ENCODE data around the gene PML.

PML gene

DNA sequence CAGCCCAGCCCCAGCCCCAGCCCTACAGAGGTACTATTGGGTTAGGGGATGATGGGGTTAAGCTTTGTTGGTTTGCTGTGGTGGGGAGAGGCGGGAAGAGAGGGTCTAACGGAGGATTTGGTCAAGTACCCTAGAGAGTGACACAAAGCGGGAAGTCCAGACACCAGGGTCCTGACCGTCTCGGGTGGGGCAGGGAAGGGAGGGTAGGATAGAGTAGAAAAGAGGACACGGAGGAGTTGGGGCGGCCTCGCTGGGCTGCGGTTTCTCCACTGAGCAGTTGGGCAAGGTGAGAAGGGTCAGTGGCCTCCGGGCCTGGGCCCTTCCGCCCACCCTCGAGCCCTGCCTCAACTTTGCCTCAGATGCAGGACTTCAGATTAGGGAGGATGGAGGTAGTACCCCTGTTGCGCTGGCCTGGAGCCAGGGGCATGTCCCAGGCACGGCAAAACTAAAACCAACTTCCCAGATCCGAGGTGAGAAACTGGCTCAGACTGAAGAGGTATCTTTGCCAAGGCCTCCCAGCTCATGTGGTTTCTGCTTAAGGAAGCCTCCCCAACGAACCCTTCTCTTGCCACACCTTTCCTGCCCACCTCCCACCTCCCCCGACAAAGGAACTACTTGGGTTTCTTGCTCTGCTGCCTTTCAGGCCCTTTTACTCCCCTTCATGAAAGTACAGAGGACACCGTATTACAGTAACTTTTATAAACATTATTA is 551 bp downstream of the PML start:
- TF ChIP-seq ZNF8 (CRISPR knock-in tag; IDR thresholded peaks at IDR 0.05): no peak
- TF ChIP-seq, protein P1, sequence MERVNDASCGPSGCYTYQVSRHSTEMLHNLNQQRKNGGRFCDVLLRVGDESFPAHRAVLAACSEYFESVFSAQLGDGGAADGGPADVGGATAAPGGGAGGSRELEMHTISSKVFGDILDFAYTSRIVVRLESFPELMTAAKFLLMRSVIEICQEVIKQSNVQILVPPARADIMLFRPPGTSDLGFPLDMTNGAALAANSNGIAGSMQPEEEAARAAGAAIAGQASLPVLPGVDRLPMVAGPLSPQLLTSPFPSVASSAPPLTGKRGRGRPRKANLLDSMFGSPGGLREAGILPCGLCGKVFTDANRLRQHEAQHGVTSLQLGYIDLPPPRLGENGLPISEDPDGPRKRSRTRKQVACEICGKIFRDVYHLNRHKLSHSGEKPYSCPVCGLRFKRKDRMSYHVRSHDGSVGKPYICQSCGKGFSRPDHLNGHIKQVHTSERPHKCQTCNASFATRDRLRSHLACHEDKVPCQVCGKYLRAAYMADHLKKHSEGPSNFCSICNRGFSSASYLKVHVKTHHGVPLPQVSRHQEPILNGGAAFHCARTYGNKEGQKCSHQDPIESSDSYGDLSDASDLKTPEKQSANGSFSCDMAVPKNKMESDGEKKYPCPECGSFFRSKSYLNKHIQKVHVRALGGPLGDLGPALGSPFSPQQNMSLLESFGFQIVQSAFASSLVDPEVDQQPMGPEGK (CRISPR knock-in tag; IDR thresholded peaks at IDR 0.05; ENCODE audit: borderline replicate concordance): no peak
- no peak for TF ChIP-seq ZC3H10 (CRISPR knock-in tag; IDR thresholded peaks at IDR 0.05)
- no peak for TF ChIP-seq ESRRG (CRISPR knock-in tag; IDR thresholded peaks at IDR 0.05)
- TF ChIP-seq GLIS3 (CRISPR knock-in tag; IDR thresholded peaks at IDR 0.05): no peak
- TF ChIP-seq BACH2 (CRISPR knock-in tag; IDR thresholded peaks at IDR 0.05; ENCODE audit: borderline replicate concordance): no peak
- TF ChIP-seq TCF4 (CRISPR knock-in tag; IDR thresholded peaks at IDR 0.05; ENCODE audit: borderline replicate concordance): no peak
- TF ChIP-seq ZNF565 (CRISPR knock-in tag; conservative IDR thresholded peaks at IDR 0.05; ENCODE audit: low read depth): no peak
- no peak for TF ChIP-seq PPARA (CRISPR knock-in tag; IDR thresholded peaks at IDR 0.05; ENCODE audit: borderline replicate concordance)
- TF ChIP-seq, protein P2, sequence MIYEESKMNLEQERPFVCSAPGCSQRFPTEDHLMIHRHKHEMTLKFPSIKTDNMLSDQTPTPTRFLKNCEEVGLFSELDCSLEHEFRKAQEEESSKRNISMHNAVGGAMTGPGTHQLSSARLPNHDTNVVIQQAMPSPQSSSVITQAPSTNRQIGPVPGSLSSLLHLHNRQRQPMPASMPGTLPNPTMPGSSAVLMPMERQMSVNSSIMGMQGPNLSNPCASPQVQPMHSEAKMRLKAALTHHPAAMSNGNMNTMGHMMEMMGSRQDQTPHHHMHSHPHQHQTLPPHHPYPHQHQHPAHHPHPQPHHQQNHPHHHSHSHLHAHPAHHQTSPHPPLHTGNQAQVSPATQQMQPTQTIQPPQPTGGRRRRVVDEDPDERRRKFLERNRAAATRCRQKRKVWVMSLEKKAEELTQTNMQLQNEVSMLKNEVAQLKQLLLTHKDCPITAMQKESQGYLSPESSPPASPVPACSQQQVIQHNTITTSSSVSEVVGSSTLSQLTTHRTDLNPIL (CRISPR knock-in tag; IDR thresholded peaks at IDR 0.05; ENCODE audit: low read depth): no peak
- no peak for TF ChIP-seq ARNTL (CRISPR knock-in tag; IDR thresholded peaks at IDR 0.05; ENCODE audit: borderline replicate concordance, low read depth)
- TF ChIP-seq ISL1 (CRISPR knock-in tag; IDR thresholded peaks at IDR 0.05): no peak
- TF ChIP-seq, protein P3, sequence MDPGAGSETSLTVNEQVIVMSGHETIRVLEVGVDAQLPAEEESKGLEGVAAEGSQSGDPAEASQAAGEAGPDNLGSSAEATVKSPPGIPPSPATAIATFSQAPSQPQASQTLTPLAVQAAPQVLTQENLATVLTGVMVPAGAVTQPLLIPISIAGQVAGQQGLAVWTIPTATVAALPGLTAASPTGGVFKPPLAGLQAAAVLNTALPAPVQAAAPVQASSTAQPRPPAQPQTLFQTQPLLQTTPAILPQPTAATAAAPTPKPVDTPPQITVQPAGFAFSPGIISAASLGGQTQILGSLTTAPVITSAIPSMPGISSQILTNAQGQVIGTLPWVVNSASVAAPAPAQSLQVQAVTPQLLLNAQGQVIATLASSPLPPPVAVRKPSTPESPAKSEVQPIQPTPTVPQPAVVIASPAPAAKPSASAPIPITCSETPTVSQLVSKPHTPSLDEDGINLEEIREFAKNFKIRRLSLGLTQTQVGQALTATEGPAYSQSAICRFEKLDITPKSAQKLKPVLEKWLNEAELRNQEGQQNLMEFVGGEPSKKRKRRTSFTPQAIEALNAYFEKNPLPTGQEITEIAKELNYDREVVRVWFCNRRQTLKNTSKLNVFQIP (CRISPR knock-in tag; IDR thresholded peaks at IDR 0.05; ENCODE audit: borderline replicate concordance, low read depth): no peak
- ATAC-seq: peak; percentile 5

DNA sequence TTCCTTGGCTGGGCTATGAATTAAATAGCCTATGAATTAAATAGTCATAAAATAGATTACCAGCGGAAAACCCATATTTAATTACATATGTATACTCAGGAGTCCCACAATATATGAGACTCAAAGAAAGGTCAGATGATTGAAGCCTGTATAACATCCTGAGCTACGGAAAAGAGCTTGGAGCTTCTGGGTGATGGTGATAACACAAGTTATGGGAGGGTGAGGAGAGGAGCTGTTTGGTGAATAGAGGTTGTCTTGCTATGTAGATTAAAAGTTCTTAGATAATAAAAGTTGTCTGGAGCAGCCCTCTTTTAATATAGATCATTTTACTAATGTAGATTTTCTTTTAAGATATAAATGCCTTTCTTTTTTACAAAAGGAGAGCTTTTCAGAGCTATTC is 1.8 kb downstream of the PML start:
- no peak for ATAC-seq
- TF ChIP-seq CSDC2 (CRISPR knock-in tag; IDR thresholded peaks at IDR 0.05) (no peak), OSR1 (CRISPR knock-in tag; IDR thresholded peaks at IDR 0.05) (no peak), BACH2 (CRISPR knock-in tag; IDR thresholded peaks at IDR 0.05; ENCODE audit: borderline replicate concordance) (no peak), ZNF565 (CRISPR knock-in tag; conservative IDR thresholded peaks at IDR 0.05; ENCODE audit: low read depth) (no peak)
- TF ChIP-seq, protein P4, sequence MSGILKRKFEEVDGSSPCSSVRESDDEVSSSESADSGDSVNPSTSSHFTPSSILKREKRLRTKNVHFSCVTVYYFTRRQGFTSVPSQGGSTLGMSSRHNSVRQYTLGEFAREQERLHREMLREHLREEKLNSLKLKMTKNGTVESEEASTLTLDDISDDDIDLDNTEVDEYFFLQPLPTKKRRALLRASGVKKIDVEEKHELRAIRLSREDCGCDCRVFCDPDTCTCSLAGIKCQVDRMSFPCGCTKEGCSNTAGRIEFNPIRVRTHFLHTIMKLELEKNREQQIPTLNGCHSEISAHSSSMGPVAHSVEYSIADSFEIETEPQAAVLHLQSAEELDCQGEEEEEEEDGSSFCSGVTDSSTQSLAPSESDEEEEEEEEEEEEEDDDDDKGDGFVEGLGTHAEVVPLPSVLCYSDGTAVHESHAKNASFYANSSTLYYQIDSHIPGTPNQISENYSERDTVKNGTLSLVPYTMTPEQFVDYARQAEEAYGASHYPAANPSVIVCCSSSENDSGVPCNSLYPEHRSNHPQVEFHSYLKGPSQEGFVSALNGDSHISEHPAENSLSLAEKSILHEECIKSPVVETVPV (CRISPR knock-in tag; IDR thresholded peaks at IDR 0.05): no peak

DNA sequence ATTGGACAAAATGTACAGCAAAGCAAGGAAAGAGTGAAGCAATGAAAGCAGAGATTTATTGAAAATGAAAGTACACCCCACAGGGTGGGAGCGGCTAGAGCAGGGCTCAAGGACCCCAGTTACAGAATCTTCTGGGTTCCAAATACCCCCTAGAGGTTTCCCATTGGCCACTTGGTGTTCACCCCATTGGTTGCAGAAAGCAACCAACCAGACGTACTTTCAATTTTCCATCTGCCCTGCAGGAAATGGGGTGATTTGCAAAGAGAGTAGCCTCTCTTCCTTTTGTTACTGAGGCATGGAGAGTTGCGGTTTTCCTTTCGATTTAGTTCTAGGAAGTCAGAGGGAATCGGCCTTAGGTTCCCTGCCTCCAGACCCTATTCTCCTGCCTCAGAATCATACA is 2.4 kb downstream of the PML start:
- TF ChIP-seq TCF4 (CRISPR knock-in tag; IDR thresholded peaks at IDR 0.05; ENCODE audit: borderline replicate concordance) (no peak), ESRRG (CRISPR knock-in tag; IDR thresholded peaks at IDR 0.05) (no peak), ZFP30 (CRISPR knock-in tag; IDR thresholded peaks at IDR 0.05) (no peak), ZNF70 (CRISPR knock-in tag; IDR thresholded peaks at IDR 0.05) (no peak), SNAI2 (CRISPR knock-in tag; IDR thresholded peaks at IDR 0.05) (no peak), ZFP3 (CRISPR knock-in tag; IDR thresholded peaks at IDR 0.05) (no peak), ZC3H10 (CRISPR knock-in tag; IDR thresholded peaks at IDR 0.05) (no peak), GLIS3 (CRISPR knock-in tag; IDR thresholded peaks at IDR 0.05) (no peak), TOX (CRISPR knock-in tag; IDR thresholded peaks at IDR 0.05; ENCODE audit: borderline replicate concordance) (no peak), ZNF565 (CRISPR knock-in tag; conservative IDR thresholded peaks at IDR 0.05; ENCODE audit: low read depth) (no peak), ZNF8 (CRISPR knock-in tag; IDR thresholded peaks at IDR 0.05) (no peak), ISL1 (CRISPR knock-in tag; IDR thresholded peaks at IDR 0.05) (no peak), CSDC2 (CRISPR knock-in tag; IDR thresholded peaks at IDR 0.05) (no peak), PPARA (CRISPR knock-in tag; IDR thresholded peaks at IDR 0.05; ENCODE audit: borderline replicate concordance) (no peak)
- TF ChIP-seq, protein P2 (CRISPR knock-in tag; IDR thresholded peaks at IDR 0.05; ENCODE audit: low read depth): no peak
- TF ChIP-seq, protein P5, sequence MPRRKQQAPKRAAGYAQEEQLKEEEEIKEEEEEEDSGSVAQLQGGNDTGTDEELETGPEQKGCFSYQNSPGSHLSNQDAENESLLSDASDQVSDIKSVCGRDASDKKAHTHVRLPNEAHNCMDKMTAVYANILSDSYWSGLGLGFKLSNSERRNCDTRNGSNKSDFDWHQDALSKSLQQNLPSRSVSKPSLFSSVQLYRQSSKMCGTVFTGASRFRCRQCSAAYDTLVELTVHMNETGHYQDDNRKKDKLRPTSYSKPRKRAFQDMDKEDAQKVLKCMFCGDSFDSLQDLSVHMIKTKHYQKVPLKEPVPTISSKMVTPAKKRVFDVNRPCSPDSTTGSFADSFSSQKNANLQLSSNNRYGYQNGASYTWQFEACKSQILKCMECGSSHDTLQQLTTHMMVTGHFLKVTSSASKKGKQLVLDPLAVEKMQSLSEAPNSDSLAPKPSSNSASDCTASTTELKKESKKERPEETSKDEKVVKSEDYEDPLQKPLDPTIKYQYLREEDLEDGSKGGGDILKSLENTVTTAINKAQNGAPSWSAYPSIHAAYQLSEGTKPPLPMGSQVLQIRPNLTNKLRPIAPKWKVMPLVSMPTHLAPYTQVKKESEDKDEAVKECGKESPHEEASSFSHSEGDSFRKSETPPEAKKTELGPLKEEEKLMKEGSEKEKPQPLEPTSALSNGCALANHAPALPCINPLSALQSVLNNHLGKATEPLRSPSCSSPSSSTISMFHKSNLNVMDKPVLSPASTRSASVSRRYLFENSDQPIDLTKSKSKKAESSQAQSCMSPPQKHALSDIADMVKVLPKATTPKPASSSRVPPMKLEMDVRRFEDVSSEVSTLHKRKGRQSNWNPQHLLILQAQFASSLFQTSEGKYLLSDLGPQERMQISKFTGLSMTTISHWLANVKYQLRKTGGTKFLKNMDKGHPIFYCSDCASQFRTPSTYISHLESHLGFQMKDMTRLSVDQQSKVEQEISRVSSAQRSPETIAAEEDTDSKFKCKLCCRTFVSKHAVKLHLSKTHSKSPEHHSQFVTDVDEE (CRISPR knock-in tag; IDR thresholded peaks at IDR 0.05): no peak
- TF ChIP-seq, protein P1 (CRISPR knock-in tag; IDR thresholded peaks at IDR 0.05; ENCODE audit: borderline replicate concordance): no peak
- no peak for ATAC-seq
